Left forelimb (tissue), 1 donor: ENCODE data around the gene TBC1D14.

Experiments used
- DNase-seq: peaks from one replicate; pipeline ENCODE4 v3.0.0-alpha.2; 2018; ENCODE audit warnings: low spot score

TBC1D14 gene

DNA sequence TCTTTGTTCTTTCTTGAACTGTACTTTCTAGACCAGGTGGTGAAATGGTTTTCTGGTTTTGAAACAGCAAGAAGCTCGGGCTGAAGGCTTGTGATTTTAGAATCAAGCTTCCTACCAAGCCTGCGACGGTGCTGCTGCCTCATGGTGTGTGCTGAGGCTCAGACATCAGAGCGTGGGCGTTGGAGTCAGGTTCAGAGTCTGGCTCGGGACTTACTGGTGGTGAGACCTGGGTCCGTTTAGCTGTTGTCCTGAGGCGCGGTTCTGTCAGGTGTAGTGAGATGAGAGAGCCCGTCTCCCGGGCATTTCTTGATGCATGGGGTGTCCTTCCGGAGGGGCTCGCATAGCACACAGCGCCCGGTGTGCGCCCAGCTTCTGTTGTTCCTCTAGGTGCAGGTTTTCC is 113.9 kb downstream of the TBC1D14 start:
- DNase-seq, result no peak

DNA sequence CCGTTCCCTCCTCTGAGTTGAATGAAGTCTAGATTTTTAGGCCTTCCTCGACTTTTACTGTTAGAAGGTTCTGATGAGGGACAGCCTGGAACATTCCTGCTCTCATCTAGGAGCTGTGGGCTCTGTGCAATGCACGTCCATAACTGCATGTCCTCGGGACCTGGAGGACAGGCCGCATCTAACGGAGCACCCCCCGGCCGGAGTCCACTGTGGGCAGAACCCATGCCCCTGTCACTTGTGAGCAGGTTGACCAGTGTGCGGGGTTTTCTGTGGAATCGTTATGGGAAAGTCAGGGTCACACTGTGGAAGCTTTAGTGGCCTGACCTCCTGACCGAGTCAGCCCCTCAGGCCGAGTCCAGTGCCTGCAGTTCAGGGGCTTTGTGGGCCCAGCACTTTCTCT is 114.3 kb downstream of the TBC1D14 start:
- no peak for DNase-seq

DNA sequence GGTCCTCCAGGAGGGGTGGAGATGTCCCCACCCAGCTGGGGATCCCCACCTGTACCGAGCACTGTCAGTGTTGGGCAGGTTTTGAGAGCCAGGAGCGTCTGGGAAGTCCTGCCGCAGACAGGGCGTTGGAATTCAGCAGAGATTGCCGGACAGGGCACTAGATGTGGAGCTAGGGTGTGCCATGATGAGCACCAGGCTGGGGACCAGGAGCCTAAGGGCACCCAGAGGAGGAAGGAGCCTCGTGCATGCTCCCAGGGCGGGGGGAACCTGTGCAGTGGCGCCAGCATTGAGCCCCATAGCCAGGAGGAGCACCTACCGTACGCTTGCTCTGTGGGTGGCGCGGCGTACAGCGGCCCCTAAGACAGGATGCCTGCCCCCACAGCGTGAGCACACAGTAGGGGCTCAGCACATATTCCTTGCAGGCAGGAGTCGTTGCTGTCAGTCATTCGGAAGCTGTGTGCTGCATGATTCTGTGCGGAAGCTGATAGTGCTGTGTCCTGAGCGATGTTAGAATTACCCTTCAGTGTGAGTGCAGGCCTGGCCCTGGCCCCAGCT is 114.8 kb downstream of the TBC1D14 start:
- DNase-seq, result no peak

DNA sequence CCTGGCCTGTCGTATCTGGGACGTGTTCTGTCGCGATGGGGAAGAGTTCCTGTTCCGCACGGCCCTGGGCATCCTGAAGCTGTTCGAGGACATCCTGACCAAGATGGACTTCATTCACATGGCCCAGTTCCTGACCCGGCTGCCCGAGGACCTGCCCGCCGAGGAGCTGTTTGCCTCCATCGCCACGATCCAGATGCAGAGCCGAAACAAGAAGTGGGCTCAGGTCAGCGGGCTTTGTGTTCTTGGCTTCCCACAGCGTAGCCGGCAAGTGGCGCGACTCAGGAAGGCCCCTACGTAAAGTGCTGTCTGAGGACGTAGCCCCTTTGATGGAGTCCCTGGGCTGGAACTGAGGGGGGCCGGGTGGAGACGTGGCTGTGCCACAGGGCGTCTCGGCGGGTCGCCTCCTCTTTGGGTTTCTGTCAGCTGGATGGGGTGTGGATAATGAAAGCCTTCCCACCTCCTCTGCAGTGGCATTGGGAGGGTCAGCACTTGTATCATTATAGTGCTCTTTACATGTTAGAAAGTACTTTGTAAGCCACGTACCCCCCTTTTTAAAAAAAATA is 115.5 kb downstream of the TBC1D14 start:
- no peak for DNase-seq

GRCh38 chr4:7026107-7026506 is 116.5 kb downstream of the TBC1D14 start:
- no peak for DNase-seq

DNA sequence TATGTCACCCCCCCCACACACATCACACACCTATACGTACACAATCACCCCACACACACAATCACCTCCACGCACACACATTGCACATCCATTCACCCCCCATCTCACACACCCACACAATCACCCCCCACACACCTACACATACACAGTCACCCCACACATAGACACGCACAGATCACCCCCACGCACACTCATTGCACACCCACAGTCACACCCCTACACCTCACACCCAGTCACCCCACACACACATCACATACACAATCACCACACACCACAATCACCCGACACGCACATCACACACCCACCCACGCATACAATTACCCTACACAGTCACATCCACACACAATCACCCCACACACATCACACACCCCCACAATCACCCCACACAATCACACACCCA is 117.7 kb downstream of the TBC1D14 start:
- DNase-seq, result no peak

GRCh38 chr4:7027913-7028312 is 118.3 kb downstream of the TBC1D14 start:
- DNase-seq, result no peak

DNA sequence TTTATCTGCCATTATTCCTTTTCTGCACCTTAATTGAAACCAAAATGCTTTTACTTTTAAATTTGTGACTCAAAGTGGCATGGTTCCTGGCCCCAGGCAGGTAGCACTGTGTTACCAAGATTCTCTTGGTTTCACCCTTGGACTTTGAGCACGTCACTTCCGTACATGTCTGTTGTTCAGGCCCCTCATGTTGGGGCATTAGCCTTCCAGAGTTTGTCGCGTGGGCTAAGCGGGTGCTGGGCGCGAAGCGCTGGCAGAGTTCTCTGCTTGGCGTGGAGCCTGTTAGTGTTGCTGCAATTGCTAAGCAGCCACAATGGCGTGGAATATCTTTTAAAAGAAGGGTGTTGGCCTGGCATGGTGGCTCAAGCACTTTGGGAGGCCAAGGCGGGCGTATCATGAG is 119.6 kb downstream of the TBC1D14 start:
- DNase-seq, result no peak

GRCh38 chr4:7029921-7030320 is 120.3 kb downstream of the TBC1D14 start:
- DNase-seq, result no peak

DNA sequence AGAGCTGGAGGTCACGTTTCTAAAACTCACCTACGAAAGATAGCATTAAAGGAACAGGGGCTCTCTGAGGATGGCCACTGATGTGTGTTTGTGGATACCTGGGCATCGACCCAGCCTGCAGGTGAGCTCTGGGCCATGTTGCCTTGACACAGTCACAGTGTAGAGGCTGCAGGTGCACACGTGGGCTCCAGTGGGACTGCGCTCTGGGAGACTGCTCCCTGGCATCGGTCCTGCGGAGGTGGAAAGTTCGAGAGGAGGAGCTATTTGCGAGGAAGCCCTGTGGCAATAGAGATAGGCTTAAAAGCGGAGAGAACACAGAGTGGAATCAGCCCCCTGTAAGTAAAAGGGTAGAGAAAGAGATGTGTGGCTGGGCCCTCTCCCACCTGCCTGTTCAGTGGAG is 121.2 kb downstream of the TBC1D14 start:
- DNase-seq, result no peak

- no peak for DNase-seq
These were observed 122.2 kb downstream of the TBC1D14 start for GRCh38 chr4:7031558-7032449.

DNA sequence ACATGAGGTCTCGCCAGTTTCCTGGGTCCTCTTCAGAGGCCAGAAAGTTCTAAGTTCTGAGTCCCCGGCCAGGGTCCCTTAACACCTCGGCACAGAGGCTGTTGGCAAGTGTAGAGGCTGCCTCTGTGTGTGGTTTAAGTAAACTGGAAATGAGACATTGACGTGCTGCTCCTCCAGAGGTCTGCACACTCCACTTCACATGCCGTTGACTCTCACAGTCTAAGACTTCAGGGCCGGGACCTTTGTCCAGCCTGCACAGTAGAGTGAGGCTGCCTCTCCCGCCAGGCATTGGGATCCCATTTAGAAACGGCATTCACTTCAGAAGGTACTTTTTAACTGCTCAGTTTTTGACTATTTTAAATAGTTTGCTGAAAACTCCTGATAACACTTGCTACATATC is 123.0 kb downstream of the TBC1D14 start:
- no peak for DNase-seq

- DNase-seq, result no peak
These were observed 124.8 kb downstream of the TBC1D14 start for GRCh38 chr4:7034262-7035081.

- no peak for DNase-seq
These were observed 127.8 kb downstream of the TBC1D14 start for GRCh38 chr4:7037425-7037824.

DNA sequence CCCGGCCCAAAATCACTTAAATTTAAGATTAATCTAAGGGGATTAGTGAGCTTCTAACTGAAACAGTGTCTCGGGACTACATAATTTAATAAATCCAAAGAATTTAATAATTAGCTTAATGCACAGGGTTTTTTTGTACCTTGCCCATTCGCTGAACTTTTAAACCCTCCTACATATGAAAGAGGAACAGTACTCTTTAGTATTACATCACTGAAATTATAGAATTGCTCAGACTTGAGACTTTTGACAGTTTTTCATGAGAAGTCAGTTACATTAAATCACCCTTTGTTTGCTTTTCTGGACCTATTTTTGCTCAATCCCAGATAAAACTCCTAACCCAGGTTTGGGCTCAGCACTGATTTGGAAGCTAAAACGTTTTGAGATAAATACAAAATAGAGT is 131.1 kb downstream of the TBC1D14 start:
- no peak for DNase-seq

GRCh38 chr4:7041246-7041645 is 131.6 kb downstream of the TBC1D14 start:
- no peak for DNase-seq

DNA sequence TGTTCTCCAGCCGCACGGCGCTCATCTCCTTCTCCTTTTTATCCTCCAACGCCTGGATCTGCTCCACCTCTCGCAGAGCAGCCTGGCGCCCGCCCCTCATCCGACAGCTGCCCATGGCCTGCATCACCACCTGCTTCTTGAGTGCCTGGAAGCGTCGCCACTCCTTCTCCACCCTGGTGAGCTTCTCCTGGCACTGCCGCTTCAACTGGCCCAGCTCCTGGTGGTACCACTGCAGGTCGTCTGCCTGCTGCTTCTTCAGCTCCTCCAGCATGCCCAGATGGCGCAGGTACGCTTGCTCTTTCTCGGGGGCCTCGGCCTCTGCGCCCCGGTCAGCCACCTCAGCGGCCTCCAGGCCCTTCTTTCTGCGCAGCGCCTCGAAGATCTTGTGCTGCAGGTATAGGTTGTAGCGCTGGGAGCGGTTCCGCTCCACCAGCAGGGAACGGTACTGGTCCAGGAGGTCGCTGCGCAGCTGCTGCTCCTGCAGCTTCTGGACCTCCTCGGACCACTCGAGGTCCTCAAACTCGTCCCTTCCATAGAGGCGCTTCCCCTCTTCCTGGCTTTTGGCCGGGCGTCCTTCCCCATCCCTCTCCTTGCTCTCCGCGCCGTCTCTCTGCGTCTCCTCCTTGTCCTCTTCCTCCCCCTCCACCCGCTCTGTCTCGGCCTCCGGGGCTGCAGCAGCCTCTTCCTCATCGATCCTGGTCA is 132.3 kb downstream of the TBC1D14 start:
- DNase-seq, result no peak

- peak; percentile 99 for DNase-seq
These were observed 133.1 kb downstream of the TBC1D14 start for GRCh38 chr4:7042503-7043283.

- peak; percentile 80 for DNase-seq
These were observed 133.9 kb downstream of the TBC1D14 start, which contains the start of gene TADA2B for GRCh38 chr4:7043284-7044136. TSS of gene TADA2B (plus strand) at chr4:7043372. CDS start at chr4:7043580, 208 bp downstream.
